SKM-1 (cell line): ENCODE data around the gene OMA1.

ENCODE experiments used
- DNase-seq: peaks from one replicate; lab custom pipeline; 2025; ENCODE audit not compliant: unreplicated experiment; lab: John Stamatoyannopoulos, UW

The OMA1 gene

DNA sequence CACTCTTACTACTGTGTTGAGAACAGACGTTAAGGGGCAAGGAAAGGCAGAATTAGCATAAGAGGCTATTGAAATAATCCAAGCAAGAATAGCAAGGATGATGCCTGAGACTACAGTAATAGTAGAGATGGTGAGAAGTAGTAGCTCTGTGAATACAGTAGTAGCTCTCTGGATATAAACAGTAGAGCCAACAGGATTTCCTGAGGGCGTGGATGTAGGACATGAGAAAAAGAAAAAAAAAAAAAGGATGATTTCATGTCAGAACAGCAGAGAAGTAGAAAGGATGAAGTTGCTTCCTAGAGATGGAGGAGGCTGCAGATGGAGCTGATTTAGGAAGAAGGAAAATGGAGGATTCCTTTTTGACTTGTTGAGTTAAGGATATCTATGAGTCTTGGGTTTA, 112.3 kb downstream of the OMA1 start:
- no peak for DNase-seq

DNA sequence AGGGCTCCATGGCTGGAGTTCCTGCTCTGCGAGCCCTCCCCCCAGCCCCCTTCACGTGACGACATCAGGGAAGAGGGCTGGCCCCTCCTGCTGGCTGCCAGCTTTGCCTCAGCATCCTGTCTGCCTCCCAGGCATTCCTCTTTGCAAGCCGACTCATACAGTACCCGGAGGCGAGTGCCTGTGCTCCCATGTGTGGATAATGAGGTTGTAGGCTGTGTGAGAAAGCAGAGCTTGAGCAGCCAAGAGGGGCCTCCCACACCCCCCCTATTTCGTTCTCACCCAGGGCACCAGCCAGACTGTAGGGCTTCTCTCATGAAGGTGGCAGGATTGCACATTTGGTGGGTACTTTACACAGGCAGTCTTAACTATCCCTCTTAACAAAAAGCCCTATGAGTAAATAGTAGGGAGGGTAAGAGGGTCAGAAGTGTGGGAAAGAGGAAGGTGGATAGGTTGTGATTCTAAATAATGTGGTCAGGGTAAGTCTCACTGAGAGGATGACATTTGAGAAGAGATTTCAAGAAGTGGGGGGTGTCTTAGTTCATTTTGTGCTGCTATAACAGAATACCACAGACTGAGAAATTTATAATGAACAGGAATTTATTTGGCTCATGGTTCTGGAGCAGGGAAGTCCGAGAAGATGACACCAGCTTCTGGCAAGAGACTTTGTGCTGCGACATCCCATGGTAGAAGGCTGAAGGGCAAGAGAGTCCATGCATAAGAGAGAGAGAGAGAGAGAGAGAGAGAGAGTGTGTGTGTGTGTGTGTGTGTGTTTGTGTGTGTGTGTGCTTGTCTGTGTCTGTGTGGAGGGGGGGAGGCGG, 113.5 kb downstream of the OMA1 start:
- no peak for DNase-seq

GRCh38 chr1:58431901-58432620, 114.5 kb downstream of the OMA1 start:
- no peak for DNase-seq
